BE2C (cell line): Measurements from ENCODE around the gene GADD45G.

Experiments
- DNase-seq: peaks from one replicate; pipeline ENCODE4 v3.0.0-alpha.2; 2020
- H3K27me3 ChIP-seq: fragments of 250-450 bp; sonication (Bioruptor Pico); 2 replicates; pipeline ENCODE4 v1.5.1; 2020; ENCODE audit warnings: mild to moderate bottlenecking
- H3K36me3 ChIP-seq: fragments of 250-450 bp; sonication (Bioruptor Pico); 2 replicates; pipeline ENCODE4 v1.5.1; 2020; ENCODE audit warnings: mild to moderate bottlenecking
- H3K4me1 ChIP-seq: fragments of 250-450 bp; sonication (Bioruptor Pico); 2 replicates; pipeline ENCODE4 v1.5.1; 2020
- H3K4me3 ChIP-seq: 2 replicates; pipeline ENCODE4 v1.5.1; 2011; ENCODE audit warnings: low read depth, low read length
- H3K9me3 ChIP-seq: fragments of 250-450 bp; sonication (Bioruptor Pico); 2 replicates; pipeline ENCODE4 v1.5.1; 2020
- CTCF ChIP-seq: IDR thresholded peaks from 2 replicates; pipeline ENCODE4 v1.5.1; 2012; ENCODE audit warnings: mild to moderate bottlenecking, low read depth, low read length

Gene GADD45G

GRCh38 chr9:89591274-89592212 lies 13.3 kb upstream of the GADD45G start:
- TF ChIP-seq CTCF = no peak
- no peaks in the 10 kb centered on the region for H3K4me1 ChIP-seq
- H3K27me3 ChIP-seq = peaks cover 4% of the 10 kb centered on the region; the same call in 1 of the 2 replicates
- no peak for DNase-seq
- H3K9me3 ChIP-seq = no peaks in the 10 kb centered on the region
- no peaks in the 10 kb centered on the region for H3K36me3 ChIP-seq
- H3K4me3 ChIP-seq = no peak overlapping the region

GRCh38 chr9:89592213-89592815 lies 12.5 kb upstream of the GADD45G start:
- H3K4me3 ChIP-seq = no peak overlapping the region
- H3K27me3 ChIP-seq = peaks cover 4% of the 10 kb centered on the region; the same call in 1 of the 2 replicates
- H3K36me3 ChIP-seq = no peaks in the 10 kb centered on the region
- no peak for TF ChIP-seq CTCF
- no peak for DNase-seq
- no peaks in the 10 kb centered on the region for H3K4me1 ChIP-seq
- no peaks in the 10 kb centered on the region for H3K9me3 ChIP-seq

- DNase-seq = no peak
- Histone ChIP-seq H3K9me3 (no peaks in the 10 kb centered on the region), H3K4me1 (no peaks in the 10 kb centered on the region), H3K36me3 (no peaks in the 10 kb centered on the region), H3K27me3 (peaks cover 4% of the 10 kb centered on the region; the same call in 1 of the 2 replicates), H3K4me3 (no peak overlapping the region)
- TF ChIP-seq CTCF = peak; percentile 35
Observed at GRCh38 chr9:89592963-89593726, 11.7 kb upstream of the GADD45G start.

- DNase-seq = peak; percentile 75
Observed at GRCh38 chr9:89593727-89594427, 10.9 kb upstream of the GADD45G start.

More at GRCh38 chr9:89593727-89594427, 10.9 kb upstream of the GADD45G start:
- peaks cover 7% of the 10 kb centered on the region; the same call in 1 of the 2 replicates for H3K27me3 ChIP-seq
- peak; percentile 87 for TF ChIP-seq CTCF
- H3K9me3 ChIP-seq = no peaks in the 10 kb centered on the region
- no peaks in the 10 kb centered on the region for H3K4me1 ChIP-seq
- H3K36me3 ChIP-seq = no peaks in the 10 kb centered on the region
- no peak overlapping the region for H3K4me3 ChIP-seq
